SK-N-MC (cell line): ENCODE data around the gene AVPI1.
"Not testable (repeated sequence)": the region's sequence is repeated elsewhere in the genome, so short reads cannot be mapped to it uniquely, and the experiment has no call there.

ENCODE experiments used
- DNase-seq: peaks from one replicate; pipeline ENCODE4 v3.0.0-alpha.2; 2011; ENCODE audit warnings: low read depth, low spot score
- H3K27ac ChIP-seq: fragments of 200-600 bp; sonication (generic); 2 replicates; pipeline ENCODE4 v1.5.1; 2016; ENCODE audit warnings: mixed run types
- H3K36me3 ChIP-seq: fragments of 200-600 bp; sonication (generic); 2 replicates; pipeline ENCODE4 v1.6.1; 2017; ENCODE audit warnings: antibody characterized with exemption, low read length, mixed read lengths; ENCODE audit not compliant: insufficient read depth
- H3K4me3 ChIP-seq: fragments of 200-600 bp; sonication (generic); 2 replicates; pipeline ENCODE4 v1.5.1; 2016
- H3K9ac ChIP-seq: fragments of 200-600 bp; sonication (generic); 2 replicates; pipeline ENCODE4 v1.8.0; 2017; ENCODE audit warnings: mixed run types, mixed read lengths; ENCODE audit not compliant: insufficient read length
- H3K9me3 ChIP-seq: fragments of 200-600 bp; sonication (generic); 2 replicates; pipeline ENCODE4 v1.6.1; 2017; ENCODE audit warnings: low read depth, mild to moderate bottlenecking, antibody characterized with exemption, low read length, moderate library complexity, mixed read lengths
- EZH2 ChIP-seq: fragments of 200-600 bp; sonication (generic); IDR thresholded peaks from one replicate; pipeline ENCODE4 v1.6.1; 2017; ENCODE audit warnings: antibody characterized with exemption
- FOXP2 ChIP-seq: optimal IDR thresholded peaks from 2 replicates; pipeline ENCODE3; 2011; ENCODE audit warnings: mild to moderate bottlenecking, moderate library complexity; ENCODE audit not compliant: insufficient read depth; ENCODE audit errors: extremely low read length, control extremely low read depth
- POLR2AphosphoS5 ChIP-seq: IDR thresholded peaks from 2 replicates; pipeline ENCODE4 v1.6.1; 2012; ENCODE audit warnings: mild to moderate bottlenecking, low read depth, low read length, borderline replicate concordance

AVPI1 gene

DNA sequence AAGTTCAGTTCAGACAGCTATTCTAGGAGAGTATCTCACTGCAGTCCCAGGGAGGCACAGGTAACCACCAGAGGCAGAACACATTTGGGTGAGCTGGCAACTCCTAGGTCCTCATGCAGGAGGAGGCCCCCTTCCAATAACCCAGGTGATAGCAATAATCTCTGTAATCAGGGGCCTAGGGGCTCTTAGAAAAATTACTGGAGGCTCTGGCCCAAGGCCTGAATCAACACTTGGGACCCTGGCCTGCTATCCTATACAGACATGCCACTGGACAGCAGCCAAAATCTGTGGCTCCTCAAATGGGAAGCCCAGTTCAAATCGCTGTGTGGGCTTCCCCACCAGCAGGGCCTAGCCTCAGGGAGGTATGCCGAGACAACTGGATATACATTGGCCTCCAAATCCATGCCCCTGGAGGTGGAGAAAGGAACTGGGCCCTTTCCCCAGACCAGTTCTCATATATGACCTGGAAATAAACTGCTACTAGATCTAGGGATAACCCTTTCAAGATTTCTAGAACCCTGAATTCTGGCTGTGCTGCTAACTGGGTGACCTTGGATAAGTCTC lies 1.6 kb downstream of the AVPI1 start:
- no peaks in the 10 kb centered on the region for H3K9me3 ChIP-seq
- H3K9ac ChIP-seq = no peak overlapping the region
- TF ChIP-seq EZH2 (no peak), FOXP2 (no peak), POLR2AphosphoS5 (no peak)
- DNase-seq = no peak
- no peaks in the 10 kb centered on the region for H3K36me3 ChIP-seq
- H3K4me3 ChIP-seq = no peak overlapping the region
- no peak overlapping the region for H3K27ac ChIP-seq

DNA sequence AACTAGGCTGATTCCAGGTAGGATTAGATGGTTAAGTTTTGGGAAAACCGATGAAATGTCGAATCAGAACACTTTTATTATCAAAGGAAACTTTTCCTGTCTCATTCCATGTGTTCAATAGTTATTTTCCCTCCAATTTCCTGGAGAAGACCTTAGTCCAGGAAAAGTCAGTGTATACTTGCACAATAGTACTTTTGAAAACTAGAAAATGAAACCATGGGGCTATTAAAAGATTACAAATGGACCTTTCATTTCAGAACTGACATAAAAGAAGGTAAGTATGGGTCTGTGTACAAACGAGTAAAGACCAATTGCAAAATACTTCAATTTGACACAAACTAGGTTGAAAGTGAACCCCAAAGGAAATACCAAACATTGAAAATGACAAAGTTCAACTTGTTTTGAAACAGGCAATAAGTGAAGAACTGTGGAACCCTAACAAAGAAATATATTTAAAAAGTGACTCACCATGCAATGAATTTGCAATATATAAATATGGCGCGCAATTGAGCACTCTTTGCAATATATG lies 2.1 kb downstream of the AVPI1 start:
- H3K9ac ChIP-seq = no peak overlapping the region

DNA sequence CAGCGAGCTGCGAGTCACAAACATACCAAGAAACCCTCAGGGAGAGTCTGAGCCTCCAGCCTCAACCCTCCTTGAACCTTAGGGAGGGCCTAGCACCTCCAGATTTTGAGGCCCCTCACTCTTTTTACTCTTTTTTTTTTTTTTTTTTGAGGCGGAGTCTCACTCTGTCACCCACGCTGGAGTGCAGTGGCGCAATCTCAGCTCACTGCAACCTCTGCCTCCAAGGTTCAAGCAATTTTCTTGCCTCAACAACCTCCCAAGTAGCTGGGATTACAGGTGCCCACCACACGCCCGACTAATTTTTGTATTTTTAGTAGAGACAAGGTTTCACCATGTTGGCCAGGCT lies 2.7 kb downstream of the AVPI1 start:
- H3K9ac ChIP-seq, H3K4me3 ChIP-seq, H3K27ac ChIP-seq, H3K9me3 ChIP-seq, DNase-seq, H3K36me3 ChIP-seq: not testable (repeated sequence)

More for the DNA sequence above, 2.1 kb downstream of the AVPI1 start:
- Histone ChIP-seq H3K4me3 (no peak overlapping the region), H3K9me3 (no peaks in the 10 kb centered on the region), H3K36me3 (no peaks in the 10 kb centered on the region), H3K27ac (no peak overlapping the region)
- TF ChIP-seq EZH2 (no peak), FOXP2 (no peak), POLR2AphosphoS5 (no peak)
- no peak for DNase-seq

DNA sequence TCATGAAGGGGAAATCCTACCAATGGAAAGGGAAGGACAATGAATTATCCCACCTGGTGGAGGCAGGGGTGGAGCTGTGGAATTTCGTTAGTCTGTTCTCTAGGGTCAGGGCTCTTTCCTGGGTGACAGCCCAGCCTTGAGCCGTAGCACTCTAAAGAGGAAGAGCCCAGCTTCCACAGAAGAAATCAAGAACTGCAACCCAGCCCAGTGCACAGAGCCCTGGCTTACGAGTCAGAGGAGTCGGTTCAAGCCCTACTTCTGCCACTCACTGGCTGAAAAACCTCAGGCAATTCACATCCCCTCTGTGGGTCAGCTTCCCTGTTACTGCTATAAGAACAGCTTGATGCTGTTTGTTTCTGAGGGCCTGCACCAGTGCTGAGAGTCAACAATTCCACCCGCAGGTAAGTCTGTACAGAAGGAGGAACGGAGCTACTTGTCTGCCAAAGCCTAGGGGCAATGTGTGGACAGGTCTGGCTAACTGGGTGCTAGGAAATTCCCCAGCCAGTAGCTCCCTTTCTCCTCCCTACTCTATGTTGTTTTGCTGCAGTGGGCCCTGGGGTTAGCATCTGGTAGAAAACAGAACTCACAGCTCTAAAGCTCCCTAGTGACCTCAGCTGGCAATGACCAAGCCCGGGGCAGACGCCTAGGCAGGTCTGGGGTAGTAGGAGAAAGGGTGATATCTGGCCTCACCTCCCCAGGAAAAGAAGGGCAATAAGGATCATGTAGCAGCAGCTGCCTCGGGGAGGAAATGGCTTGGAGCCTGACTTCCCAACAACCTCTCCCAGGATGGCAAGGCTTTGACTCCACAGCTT lies 3.3 kb downstream of the AVPI1 start:
- TF ChIP-seq FOXP2 = no peak
- TF ChIP-seq POLR2AphosphoS5 = no peak
- no peak for TF ChIP-seq EZH2
- Histone ChIP-seq H3K4me3 (no peak overlapping the region), H3K36me3 (no peaks in the 10 kb centered on the region), H3K9ac (no peak overlapping the region), H3K27ac (no peak overlapping the region), H3K9me3 (no peaks in the 10 kb centered on the region)
- no peak for DNase-seq

DNA sequence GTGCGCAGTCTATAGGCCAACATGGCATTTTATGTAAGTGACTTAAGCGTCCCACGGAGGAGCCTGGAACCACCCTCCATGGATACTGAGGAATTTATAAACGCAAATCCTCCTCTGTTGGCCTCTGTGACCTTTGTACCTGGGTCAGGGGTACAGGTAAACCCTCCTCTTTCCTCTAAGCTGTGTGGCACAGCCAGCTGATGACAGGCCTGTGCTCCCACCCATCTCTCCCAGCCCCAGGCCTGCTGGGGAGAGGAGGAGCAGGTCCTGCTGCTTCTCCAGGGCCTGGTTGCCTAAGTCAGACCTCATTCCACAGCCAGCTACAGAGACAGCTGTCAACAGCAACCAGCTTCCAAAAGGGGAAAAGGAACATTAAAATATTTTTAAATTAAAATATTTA lies 5.0 kb downstream of the AVPI1 start:
- H3K27ac ChIP-seq = no peak overlapping the region
- H3K9me3 ChIP-seq = no peaks in the 10 kb centered on the region
- TF ChIP-seq FOXP2 (no peak), POLR2AphosphoS5 (no peak), EZH2 (no peak)
- no peaks in the 10 kb centered on the region for H3K36me3 ChIP-seq
- DNase-seq = no peak
- H3K9ac ChIP-seq = no peak overlapping the region
- no peak overlapping the region for H3K4me3 ChIP-seq

DNA sequence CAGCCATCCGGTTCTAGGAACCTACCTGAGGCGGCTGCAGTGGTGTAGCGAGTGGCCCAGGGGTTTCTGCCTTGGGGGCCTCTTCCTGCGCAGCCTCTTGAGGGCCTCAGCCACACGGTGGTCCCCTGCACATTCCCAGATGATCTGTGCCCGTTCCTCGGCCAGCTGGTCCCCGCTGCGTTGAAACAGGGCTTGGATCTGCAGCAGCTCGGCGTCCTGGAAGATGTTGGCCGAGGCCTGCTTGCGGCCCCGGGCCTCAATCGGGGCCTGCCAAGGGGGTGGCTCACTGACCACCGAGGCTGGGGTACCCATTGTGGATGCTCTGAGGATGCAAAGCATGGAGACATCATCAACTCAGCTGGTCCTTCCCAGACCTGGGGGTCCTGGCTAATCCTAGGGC lies 7.4 kb downstream of the AVPI1 start:
- H3K36me3 ChIP-seq = no peaks in the 10 kb centered on the region

DNA sequence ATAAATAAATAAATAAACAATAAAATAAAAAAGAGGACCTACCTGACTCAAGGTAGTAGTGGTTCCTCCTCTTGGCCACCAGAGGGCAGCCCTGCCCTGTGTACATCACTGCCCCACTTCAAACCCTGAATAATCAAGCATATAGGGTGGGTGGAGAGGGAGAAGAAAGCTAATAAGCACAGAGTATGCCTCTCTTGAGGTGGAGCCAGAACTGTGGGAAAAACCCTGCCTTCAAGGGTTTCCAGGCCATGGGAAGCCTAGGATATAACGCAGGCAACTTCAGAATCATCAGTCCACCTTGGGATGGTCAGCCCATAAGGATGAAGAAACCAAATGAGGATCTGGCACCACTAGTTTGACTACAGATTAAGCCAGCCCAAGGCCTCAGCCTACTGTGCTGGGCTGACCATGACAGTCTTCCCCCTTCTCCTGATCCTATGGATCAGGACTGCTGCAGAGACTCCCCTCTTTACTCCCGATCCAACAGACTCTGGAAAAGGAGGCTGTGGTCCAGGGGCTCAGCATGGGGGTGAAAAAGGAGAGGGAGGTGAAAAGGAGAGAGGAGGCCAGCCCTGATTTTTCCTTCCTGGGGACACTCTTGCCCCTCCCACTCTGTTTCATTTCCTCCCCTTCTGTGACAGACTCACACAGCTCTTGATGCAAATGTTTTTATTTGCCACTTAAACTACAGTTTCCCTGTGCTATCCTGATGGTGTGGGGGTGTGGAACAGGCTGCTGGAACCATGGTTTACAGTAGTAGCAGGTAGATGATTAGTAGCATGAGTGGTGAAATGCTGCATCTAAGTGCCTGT lies 10.1 kb downstream of the AVPI1 start:
- Histone ChIP-seq H3K27ac (no peak overlapping the region), H3K36me3 (no peaks in the 10 kb centered on the region), H3K4me3 (no peak overlapping the region), H3K9ac (no peak overlapping the region), H3K9me3 (no peaks in the 10 kb centered on the region)
- no peak for DNase-seq
- TF ChIP-seq POLR2AphosphoS5 (no peak), EZH2 (no peak)

More for the DNA sequence above, 7.4 kb downstream of the AVPI1 start:
- no peak for DNase-seq
- no peak overlapping the region for H3K4me3 ChIP-seq
- H3K27ac ChIP-seq = no peak overlapping the region
- H3K9me3 ChIP-seq = no peaks in the 10 kb centered on the region
- no peak overlapping the region for H3K9ac ChIP-seq
- TF ChIP-seq EZH2 = no peak
- no peak for TF ChIP-seq POLR2AphosphoS5
- TF ChIP-seq FOXP2 = no peak

DNA sequence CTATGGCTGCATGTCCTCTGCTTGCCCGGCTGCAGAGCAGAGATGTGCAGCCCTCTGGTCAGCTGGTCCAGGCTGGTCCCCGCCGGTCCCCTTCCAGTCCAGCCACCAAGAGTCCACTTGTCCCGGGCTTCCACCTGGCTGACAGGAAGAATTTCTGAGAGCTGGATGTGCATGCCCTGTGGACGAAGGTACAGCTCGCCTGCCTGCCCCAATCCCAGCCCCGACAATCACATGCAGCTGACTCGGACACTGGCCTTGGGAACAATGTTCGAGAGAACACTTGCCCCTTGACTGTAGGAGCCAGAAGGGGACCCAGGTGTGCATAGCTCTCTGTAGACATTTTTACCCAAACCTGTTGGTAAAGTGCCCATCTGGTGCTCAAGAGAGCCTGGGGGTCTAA lies 11.8 kb downstream of the AVPI1 start:
- Histone ChIP-seq H3K27ac (no peak overlapping the region), H3K9me3 (no peaks in the 10 kb centered on the region), H3K36me3 (no peaks in the 10 kb centered on the region), H3K4me3 (no peak overlapping the region), H3K9ac (no peak overlapping the region)
- TF ChIP-seq FOXP2 = no peak
- no peak for TF ChIP-seq POLR2AphosphoS5
- DNase-seq = no peak
